SK-N-SH treated with all-trans-retinoic acid at 6 μM for 48 hours (cell line): ENCODE data around the gene BRI3BP.

Source experiments
- BACH2 ChIP-seq: fragments of 250-450 bp; sonication (Bioruptor Pico); IDR thresholded peaks from 2 replicates; pipeline ENCODE4 v1.9.0; 2021; ENCODE audit warnings: mild to moderate bottlenecking, borderline replicate concordance
- CSRNP3 ChIP-seq: fragments of 250-450 bp; sonication (Bioruptor Pico); IDR thresholded peaks from 2 replicates; pipeline ENCODE4 v1.5.1; 2021; ENCODE audit warnings: mild to moderate bottlenecking, moderate library complexity
- GLIS3 ChIP-seq: fragments of 250-450 bp; sonication (Bioruptor Pico); IDR thresholded peaks from 2 replicates; pipeline ENCODE4 v1.5.0; 2020; ENCODE audit warnings: mild to moderate bottlenecking, moderate library complexity
- ZFP3 ChIP-seq: fragments of 250-450 bp; sonication (Bioruptor Pico); IDR thresholded peaks from 2 replicates; pipeline ENCODE4 v1.5.0; 2020; ENCODE audit warnings: mild to moderate bottlenecking, moderate library complexity
- TF ChIP-seq, protein P1 (sequence below): fragments of 250-450 bp; sonication (Bioruptor Pico); IDR thresholded peaks from 2 replicates; pipeline ENCODE4 v1.8.0; 2020; ENCODE audit warnings: mild to moderate bottlenecking, moderate library complexity, borderline replicate concordance

DNA sequence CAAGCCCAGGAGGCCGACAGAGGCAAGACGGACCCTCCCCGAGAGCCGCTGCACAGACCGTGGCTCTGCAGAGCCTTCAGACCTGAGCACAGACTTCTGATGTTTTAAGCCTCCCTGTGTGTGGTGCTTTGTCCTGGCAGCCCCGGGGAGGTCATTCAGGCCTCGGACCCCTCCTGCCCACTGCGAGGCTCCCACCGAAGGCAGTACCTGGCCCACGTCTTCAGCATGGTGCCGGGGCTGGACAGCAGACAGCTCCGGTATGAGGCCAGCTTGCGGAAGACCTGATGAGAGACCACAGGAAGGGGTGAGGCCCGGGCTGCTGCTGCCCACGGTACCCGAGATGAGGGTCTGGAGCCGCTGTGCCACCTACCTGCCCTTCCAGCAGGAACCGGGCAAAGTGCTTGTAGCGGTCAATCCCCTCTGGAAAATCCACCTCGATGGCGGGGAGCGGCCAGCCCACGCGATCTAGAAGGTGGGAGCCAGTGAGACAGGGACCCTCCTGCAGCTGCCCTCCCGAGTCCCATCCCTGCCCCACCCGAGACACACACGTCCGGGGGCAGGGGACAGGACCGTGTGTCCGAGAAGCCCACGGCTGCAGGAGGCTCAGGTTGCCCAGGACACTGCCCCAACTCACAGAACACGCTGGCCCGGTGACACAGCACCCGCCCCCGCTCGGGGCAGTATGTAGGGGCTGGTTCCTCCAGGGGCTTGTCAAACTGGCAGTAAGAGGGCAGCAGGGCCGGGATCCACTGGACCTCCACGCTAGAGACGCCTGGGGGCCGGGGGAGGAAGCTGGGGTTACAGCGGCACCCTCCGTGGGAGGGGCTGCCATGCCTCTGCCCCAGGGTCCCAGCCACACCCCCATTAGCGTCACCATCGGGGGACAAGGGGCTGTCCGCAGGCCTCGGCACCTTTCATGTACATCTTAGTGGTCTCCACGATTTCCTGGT lies 43.4 kb upstream of the BRI3BP start:
- no peak for TF ChIP-seq CSRNP3 (CRISPR knock-in tag)
- TF ChIP-seq BACH2 (CRISPR knock-in tag): no peak
- no peak for TF ChIP-seq GLIS3 (CRISPR knock-in tag)
- no peak for TF ChIP-seq ZFP3 (CRISPR knock-in tag)
- TF ChIP-seq, protein P1, sequence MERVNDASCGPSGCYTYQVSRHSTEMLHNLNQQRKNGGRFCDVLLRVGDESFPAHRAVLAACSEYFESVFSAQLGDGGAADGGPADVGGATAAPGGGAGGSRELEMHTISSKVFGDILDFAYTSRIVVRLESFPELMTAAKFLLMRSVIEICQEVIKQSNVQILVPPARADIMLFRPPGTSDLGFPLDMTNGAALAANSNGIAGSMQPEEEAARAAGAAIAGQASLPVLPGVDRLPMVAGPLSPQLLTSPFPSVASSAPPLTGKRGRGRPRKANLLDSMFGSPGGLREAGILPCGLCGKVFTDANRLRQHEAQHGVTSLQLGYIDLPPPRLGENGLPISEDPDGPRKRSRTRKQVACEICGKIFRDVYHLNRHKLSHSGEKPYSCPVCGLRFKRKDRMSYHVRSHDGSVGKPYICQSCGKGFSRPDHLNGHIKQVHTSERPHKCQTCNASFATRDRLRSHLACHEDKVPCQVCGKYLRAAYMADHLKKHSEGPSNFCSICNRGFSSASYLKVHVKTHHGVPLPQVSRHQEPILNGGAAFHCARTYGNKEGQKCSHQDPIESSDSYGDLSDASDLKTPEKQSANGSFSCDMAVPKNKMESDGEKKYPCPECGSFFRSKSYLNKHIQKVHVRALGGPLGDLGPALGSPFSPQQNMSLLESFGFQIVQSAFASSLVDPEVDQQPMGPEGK (CRISPR knock-in tag): no peak
